GM18868 (cell line): ENCODE data around the gene PKP2.

Experiments
- ATAC-seq: cut with Tn5 transposase; IDR thresholded peaks from one replicate; pipeline ENCODE4 v1.9.1; 2021; ENCODE audit warnings: mild to moderate bottlenecking, moderate library complexity; ENCODE audit not compliant: unreplicated experiment

Gene PKP2

DNA sequence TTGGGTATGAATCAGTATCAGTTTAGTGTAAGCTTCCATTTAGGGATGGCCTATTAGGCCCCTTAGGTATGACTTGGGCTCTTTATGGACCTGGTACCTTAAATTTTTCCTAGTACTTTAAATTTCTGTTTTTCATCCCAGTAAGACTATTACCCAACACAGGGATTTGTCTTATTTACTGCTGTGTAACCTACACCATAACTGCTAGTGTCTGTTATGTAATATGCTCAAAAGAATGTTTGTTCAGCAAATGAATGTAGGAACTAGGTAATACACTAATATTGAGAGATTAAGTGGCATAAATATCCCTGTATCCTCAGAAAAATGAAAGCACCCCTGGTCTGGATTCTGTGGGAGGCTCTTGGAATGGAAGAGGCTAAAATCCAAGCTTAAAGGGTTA lies 77.2 kb downstream of the PKP2 start:
- ATAC-seq, result no peak

DNA sequence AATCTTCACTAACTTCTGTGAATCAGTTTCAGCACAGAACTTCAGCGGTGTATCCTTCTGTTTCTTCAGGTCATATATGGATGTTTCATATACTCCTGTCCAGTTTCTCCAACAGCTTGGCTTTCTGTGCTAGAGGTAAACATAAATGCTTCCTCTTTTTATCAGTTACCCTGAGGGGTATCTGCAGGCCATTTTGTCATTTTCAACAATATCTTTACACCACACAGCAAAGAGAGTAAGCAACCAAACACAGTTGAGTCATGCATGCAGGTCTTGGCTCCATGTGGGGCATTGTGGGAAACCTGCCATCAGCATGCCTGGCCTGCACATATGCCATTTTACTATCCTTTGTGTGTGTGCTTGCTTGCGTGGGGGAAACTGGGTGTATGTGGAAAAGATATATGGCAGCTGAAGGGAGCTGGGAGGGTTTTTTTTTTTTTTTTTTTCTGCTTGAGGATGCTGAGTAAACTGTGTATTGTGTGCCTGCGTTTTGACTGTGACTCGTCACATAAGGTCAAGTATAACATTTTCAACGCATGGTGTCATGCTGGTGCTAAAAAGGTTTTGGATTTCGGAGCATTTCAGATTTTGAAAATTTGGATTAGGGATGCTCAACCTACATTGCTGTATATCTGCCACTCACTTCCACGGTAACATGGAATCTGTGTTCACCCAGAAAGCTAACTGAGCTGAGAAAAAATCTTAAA lies 84.7 kb downstream of the PKP2 start:
- no peak for ATAC-seq

GRCh38 chr12:32809846-32810245 lies 86.7 kb downstream of the PKP2 start:
- no peak for ATAC-seq

GRCh38 chr12:32809196-32809595 lies 87.4 kb downstream of the PKP2 start:
- no peak for ATAC-seq

DNA sequence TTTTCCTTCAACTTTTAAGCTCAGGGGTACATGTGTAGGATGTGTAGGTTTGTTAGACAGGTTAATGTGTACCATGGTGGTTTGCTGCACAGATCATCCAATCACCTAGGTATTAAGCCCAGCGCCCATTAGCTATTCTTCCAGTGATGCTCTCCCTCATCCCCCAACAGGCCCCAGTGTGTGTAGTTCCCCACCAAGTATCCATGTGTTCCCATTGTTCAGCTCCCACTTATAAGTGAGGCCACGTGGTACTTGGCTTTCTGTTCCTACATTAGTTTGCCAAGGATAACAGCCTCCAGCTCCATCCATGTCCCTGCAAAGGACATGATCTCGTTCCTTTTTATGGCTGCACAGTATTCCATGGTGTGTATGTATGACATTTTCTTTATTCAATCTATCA lies 92.3 kb downstream of the PKP2 start:
- ATAC-seq, result no peak

DNA sequence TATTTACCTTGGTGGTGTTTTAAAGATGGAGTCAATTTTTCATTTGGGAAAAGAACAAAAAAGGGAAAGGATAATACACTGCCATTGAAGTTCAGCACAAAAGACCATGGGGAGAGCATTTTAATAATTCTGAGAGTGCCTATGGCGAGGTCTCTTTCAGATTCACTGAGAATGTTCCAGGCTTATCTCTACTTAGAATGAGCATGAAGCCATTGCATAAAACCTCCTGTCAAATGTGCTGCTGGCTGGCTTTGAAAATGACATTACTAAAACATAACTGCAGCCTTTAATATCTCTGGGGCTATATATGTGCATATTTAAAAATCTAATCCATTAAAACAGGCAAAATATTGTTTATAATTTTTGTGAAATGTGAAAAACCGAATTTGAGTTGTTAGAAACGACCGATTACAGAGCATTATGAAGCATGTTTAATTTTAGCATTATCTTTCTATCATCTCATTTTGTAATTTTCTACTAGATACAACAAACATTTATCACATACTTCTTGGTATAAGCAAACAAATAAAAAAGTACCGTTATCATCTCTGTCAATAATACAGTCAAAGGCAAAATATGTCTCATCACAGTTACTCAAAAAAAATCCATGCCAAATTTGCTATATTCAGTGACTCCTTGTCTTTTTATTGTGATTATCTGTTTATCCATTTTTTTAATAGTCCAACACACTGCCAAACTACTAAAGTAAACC lies 95.2 kb downstream of the PKP2 start:
- ATAC-seq, result no peak

GRCh38 chr12:32794281-32794680 lies 102.3 kb downstream of the PKP2 start:
- ATAC-seq, result no peak

DNA sequence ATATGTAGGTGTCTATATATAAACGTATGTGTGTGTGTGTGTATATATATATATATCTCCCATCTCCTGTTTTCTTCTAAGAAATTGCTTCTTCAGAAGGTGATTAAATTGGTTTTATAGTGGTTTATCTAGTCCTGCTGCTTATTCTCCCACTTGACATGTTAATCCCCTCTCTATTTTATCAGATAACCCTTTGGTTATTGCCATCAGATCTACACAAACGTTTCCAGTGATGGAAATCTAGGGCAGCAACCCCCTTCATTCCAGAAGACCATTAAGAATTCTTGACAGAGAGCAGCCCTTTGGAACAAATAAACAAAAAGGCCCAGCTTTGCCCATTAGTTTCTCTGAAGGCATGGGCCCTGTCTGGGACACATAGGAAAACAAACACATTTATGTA lies 106.7 kb downstream of the PKP2 start:
- no peak for ATAC-seq

- no peak for ATAC-seq
These were observed 107.1 kb downstream of the PKP2 start for GRCh38 chr12:32789446-32789845.

GRCh38 chr12:32788405-32788804 lies 108.2 kb downstream of the PKP2 start:
- peak; percentile 62 for ATAC-seq

- no peak for ATAC-seq
These were observed 111.0 kb downstream of the PKP2 start for GRCh38 chr12:32785557-32785956.

DNA sequence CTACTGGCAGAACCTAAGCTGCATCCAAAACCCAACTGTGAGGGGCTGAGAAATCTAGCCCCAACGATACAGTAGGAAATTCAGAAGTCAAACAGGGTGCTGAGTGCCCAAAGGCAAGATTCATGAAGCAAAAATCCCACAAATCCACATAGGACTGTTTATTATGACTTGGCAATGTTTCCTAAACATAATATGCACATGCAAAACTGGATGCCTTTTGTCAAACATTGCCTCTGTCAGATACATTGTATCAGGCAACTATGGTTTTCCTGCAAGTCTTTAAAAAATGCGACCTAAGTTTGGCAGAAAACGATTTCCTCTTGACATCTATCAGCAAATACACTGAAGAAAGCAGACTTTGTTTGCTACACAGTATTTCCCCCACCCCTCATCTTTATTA lies 113.5 kb downstream of the PKP2 start:
- no peak for ATAC-seq

DNA sequence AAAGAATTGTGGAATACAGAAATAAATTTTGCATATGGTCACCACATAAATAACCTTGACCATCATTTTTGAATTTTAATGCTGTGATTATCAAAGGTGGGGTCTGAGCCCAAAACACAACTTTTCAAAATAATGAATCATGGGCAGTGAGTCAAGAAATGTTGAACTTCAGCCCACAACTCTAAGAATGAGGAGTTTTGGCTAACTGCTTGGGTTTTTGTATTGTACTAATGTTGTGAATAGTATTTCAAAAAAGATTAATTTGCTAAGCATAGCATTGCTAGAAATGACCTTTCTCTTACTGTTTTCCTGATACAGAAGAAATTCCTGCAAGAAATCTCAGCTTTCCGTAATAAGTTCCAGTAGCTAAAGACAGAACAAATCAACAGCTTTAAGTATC lies 116.5 kb downstream of the PKP2 start:
- no peak for ATAC-seq

DNA sequence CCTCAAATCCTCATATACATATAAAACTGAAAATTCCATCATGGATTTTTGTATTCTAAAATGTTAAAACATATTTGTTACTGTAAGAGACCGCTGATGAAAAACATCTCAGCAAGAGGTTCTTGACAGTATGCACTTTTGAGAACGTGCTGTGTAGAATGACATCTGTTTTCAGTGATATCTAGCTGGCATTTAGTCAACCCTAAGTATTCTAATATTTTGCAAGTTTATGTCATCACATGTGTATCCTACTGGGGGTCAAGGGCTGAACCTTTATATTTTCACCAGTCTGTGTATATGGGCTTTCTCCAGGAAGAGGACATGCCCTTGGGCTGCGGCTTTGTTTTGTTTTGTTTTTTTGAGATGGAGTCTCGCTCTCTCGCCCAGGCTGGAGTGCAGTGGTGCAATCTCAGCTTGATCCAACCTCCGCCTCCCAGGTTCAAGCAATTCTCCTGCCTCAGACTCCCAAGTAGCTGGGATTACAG lies 118.8 kb downstream of the PKP2 start:
- ATAC-seq, result no peak

- ATAC-seq, result peak; percentile 88
These were observed 119.4 kb downstream of the PKP2 start for GRCh38 chr12:32777159-32777558.

DNA sequence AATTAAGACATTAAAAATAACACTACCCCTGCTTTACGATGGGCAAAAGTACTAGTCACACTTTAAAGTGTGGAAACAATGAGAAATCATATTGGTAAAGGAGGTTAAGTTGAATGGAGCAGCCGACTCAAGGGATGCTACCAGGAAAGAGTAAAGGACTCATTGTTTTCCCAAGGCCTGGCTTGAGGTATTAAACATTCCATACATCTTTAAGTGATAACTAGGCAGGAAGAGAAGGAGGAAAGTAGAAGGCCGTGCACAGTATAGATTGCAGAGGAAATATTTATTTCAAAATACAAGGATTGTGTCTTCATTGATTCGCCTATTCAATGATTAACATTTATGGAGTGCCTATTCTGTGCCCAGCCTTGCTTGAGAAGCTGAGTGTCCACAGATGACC lies 120.3 kb downstream of the PKP2 start:
- ATAC-seq, result no peak

- ATAC-seq, result no peak
These were observed 122.9 kb downstream of the PKP2 start for GRCh38 chr12:32773691-32774090.

- no peak for ATAC-seq
These were observed 126.4 kb downstream of the PKP2 start for GRCh38 chr12:32770141-32770540.

DNA sequence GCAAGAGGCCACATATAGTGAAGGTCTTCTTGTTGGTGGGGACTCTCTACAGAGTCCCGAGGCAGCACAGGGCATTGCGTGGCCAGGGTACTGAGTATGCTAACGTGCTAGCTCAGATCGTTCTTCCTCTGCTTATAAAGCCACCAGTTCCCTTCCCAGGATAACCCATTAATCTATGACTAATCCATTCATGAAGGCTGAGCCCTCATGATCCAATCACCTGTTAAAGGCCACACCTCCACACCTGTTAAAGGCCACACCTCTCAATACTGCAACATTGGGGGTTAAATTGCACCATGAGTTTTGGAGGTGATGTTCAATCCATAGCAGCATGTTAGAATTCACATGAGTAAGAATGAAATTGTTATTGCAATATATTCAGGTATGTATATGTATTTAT lies 128.1 kb downstream of the PKP2 start:
- ATAC-seq, result no peak

DNA sequence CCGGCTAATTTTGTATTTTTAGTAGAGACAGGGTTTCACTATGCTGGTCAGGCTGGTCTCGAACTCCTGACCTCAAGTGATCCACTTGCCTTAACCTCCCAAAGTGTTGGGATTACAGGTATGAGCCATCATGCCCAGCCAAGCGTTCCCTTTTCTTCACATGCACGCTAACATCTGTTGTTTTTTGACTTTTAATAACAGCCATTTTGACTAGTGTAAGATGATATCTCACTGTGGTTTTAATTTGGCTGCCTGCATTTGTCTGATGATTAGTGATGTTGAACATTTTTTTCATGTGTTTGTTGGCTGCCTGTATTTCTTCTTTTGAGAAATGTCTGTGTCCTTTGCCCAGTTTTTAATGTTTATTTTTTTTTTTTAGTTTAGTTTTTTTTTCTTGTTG lies 130.7 kb downstream of the PKP2 start:
- no peak for ATAC-seq

- peak; percentile 87 for ATAC-seq
These were observed 134.9 kb downstream of the PKP2 start for GRCh38 chr12:32761716-32762115.

DNA sequence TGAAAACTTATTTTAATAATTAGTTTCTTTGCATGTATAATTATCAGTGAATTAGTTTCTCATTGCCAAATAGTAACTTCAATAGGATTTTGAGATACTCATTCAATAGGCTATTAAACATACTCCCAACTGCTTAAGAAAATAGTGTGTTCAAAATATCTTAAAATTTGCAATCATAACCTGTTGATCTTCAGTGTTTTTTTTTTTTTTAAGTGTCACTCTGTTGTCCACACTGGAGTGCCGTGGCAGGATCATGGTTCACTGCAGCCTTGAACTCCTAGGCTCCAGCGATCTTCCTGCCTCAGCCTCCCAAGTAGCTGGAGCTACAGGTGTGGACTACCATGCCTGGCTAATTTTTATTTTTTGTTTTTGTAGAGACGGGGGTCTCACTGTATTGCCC lies 139.4 kb downstream of the PKP2 start:
- no peak for ATAC-seq
